ENCODE data around the gene CTDP1.

DNA sequence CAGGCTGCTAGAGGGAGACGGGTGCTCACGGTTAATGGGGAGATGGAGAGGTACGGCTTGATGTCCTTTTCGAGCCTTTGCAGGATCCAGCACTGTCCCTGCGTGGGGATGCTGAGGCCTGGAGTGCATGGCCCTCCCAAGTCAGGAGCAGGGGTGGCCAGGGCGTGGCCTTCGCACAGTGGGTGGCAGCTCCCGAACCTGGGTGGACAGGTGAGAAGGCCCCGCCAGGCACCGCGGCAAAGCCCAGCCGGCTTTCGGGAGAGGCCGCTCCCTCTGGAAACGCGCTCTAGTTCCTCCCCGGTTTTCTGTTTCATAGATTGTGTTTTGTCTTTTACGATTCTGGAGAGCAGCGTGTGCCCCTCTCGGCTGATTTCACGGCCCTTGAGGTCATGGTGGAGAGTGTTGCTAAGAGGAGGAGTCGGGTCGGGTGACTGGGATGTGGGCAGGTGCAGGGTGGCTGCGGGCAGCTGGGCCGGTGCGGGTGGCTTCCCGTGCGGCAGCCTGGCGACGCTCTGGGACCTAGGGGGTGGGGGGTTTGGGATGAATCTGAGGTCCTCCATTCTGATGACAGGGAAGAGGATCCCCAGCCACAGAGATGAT, 39.4 kb downstream of the CTDP1 start:
- TF ChIP-seq, protein P1, sequence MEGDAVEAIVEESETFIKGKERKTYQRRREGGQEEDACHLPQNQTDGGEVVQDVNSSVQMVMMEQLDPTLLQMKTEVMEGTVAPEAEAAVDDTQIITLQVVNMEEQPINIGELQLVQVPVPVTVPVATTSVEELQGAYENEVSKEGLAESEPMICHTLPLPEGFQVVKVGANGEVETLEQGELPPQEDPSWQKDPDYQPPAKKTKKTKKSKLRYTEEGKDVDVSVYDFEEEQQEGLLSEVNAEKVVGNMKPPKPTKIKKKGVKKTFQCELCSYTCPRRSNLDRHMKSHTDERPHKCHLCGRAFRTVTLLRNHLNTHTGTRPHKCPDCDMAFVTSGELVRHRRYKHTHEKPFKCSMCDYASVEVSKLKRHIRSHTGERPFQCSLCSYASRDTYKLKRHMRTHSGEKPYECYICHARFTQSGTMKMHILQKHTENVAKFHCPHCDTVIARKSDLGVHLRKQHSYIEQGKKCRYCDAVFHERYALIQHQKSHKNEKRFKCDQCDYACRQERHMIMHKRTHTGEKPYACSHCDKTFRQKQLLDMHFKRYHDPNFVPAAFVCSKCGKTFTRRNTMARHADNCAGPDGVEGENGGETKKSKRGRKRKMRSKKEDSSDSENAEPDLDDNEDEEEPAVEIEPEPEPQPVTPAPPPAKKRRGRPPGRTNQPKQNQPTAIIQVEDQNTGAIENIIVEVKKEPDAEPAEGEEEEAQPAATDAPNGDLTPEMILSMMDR (conservative IDR thresholded peaks at IDR 0.05; ENCODE audit: low read depth, low read length): no peak
- no peak for TF ChIP-seq EZH2phosphoT487 (IDR thresholded peaks at IDR 0.05; ENCODE audit: borderline replicate concordance, low read length)
